HG03521 (cell line): Measurements from ENCODE around the gene PHYHD1.

Experiments used
- ATAC-seq: cut with Tn5 transposase; IDR thresholded peaks from one replicate; pipeline ENCODE4 v1.9.1; 2021; ENCODE audit warnings: mild to moderate bottlenecking, moderate library complexity; ENCODE audit not compliant: unreplicated experiment

The PHYHD1 gene

DNA sequence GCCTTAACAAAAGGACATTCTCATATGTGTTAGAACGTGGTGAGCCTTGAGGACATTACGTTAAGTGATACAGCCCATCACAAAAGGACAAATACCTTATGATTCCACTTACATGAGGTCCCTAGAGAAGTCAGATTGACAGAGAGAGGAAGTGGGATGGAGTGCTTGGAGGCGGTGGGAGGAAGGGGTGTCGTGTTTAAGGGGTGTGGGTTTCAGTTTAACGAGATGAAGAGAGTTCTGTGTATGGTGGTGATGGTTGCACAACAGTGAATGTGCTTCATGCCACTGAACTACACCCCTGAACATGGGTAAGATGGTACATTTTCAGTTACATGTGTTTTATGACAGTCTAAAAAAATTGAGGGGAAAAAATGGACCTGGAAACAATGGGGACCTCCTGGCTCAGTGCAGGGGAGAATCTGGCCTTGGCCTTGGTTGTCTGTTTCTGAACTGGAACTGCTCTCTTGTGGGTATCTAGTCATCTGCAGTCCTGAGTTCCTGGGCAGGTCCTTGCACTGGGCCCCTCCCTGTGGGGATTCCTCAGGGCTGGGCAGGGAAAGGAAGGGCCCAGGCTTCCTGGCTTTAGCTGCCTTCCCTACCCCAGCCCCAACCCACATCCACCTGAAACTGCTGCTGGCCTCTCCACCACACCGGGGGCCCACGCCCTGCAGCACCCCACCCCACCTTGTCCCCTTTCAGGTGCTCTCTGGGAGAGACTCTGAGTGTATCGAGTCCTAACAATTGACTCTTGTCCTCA is 21.0 kb upstream of the PHYHD1 start:
- ATAC-seq: no peak

DNA sequence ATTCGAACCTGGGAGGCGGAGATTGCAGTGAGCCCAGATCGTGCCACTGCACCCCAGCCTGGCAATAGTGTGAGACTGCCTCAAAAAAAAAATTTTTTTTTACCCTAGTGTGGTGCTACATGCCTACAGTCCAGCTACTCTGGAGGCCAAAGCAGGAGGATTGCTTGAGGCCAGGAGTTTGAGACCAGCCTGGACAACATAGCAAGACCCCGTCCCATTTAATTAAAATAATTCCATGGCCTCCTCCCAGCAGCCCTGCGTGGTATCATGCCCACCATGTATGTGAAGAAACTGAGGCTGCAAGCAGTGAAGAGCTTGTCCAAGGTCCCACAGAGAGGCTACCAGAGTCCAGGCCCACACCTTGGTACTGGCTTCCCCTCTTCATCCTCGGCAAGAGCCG is 19.4 kb upstream of the PHYHD1 start:
- no peak for ATAC-seq

DNA sequence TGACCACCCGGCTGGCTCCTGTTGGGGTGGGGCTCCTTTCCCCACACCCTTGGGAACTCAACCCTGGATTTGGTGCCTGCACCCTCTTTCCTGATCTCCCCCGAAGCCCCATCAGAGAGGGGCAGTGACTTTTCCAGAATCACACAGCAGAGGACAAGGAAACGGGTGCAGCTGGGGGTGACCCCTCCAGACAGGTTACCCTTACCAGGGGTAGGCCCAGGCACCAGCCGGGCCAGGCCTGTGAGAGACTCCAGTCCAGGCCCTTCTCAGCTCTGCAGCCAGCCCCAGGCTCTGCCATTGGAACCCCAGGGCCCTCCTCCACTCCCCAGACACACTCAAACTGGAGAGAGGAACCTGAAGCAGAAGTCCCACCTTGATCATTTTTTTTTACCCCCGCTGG is 19.0 kb upstream of the PHYHD1 start:
- ATAC-seq: no peak

DNA sequence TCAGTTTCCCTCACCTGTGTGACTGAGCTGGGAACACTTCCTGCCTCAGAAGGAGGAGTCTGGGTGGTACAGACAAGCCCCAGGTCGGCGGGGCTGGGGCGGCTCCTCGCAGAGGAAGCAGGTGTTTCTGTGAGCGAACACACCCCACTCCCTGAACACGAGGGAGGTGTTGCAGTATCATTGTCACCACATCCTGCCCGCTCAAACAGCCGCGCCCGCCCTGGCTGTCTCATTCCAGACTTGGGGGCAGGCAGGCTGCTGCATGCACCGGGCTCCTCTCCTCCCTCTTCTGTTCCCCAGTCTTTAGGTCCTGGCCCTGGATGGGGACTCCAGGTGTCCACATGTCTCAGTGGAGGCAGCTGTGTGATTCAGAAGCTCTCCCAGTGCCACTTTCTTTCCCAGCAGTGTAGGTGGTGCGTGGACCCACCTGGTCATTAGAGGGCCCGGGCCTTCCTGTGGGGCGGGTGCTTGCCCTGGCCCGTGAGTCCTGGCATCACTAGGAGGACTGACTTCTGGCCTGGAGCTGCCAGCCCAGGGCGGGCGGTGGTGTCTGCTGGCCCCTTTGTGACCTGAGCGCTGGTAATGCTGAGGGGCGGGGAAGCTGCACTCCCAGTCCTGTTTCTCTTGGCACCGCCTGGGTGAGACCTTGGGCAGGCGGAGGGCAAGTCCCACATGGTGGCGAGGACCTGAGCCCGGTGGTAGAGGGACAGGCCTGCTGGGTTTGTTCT is 18.3 kb upstream of the PHYHD1 start:
- ATAC-seq: peak; percentile 75

DNA sequence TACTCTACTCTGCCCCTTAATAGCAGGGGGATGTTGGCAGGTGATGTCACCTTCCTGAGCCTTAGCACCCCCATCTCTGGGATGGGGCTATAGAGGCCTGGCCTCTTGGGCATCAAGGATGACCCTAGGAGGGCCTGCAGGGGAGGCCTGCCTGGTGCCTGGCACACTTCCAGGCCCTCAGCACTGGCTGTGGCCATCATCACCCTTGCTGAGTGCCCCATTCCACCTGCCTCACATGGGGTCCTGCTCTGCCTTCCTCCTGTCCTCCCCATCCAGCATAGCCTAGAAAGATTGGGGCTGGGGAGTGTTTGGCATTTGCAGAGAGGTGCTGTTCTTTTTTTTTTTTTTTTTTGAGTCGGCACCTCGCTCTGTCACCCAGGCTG is 17.7 kb upstream of the PHYHD1 start:
- ATAC-seq: no peak

DNA sequence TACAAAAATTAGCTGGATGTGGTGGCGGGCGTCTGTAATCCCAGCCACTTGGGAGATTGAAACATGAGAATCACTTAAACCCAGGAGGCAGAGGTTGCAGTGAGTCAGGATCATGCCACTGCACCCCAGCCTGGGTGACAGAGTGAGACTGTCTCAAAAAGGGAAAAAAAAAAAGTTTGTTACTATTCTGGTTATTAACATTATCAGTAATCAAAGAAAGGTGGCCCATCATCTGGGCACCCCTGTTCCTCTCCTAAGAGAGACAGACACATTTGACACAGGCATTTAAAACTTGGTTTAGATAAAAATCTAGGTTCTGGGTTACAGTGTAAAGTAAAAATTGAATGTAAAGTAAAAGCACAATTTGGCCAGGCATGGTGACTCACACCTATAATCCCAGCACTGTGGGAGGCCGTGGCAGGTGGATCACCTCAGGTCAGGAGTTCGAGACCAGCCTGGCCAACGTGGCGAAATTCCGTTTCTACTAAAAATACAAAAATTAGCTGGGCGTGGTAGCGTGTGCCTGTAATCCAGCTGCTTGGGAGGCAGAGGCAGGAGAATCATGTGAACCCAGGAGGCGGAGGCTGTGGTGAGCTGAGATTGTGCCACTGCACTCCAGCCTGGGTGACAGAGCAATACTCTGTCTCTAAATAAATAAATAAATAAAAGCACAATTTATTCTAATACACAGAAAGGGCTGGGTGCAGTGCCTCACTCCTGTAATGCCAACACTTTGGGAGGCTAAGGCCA is 16.7 kb upstream of the PHYHD1 start:
- ATAC-seq: no peak

DNA sequence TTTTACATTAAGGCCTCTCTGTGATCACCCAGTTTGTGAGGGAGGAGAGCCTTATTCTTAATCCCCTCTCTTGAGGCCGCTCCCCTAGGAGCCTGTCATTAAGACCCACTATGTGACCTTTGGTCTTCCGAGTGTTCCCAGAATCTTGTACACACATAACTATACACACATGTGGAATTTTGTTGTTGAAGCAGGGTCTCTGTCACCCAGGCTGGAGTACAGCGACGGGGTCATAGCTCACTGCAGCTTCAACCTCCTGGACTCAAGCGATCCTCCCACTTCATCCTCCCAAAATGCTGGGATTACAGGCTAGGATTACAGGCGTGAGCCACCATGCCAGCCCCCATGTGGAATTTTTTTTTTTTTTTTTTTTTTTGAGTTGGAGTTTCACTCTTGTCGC is 14.8 kb upstream of the PHYHD1 start:
- ATAC-seq: no peak

DNA sequence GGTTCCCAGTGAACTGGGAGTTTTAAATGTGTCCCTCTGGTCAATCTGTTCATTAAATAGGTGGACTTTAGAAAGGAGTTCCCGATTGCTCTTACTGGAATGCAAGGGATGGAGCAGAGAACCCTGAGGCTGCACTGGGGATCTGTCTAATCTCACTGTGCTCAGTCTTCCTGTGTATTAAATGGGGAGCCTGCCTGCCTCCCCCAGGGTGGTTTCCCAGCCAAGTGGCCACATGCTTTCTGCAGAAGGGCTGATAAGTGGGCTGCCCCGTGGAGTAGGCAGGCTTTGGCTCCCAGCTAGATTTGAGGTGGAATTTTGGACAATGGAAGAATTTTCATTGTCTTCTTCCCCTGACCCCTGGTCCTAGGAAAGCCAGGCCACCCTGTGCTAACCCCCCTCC is 14.0 kb upstream of the PHYHD1 start:
- ATAC-seq: no peak

DNA sequence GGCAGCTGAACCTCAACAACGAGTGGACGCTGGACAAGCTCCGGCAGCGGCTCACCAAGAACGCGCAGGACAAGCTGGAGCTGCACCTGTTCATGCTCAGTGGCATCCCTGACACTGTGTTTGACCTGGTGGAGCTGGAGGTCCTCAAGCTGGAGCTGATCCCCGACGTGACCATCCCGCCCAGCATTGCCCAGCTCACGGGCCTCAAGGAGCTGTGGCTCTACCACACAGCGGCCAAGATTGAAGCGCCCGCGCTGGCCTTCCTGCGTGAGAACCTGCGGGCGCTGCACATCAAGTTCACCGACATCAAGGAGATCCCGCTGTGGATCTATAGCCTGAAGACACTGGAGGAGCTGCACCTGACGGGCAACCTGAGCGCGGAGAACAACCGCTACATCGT is 12.4 kb upstream of the PHYHD1 start:
- no peak for ATAC-seq

DNA sequence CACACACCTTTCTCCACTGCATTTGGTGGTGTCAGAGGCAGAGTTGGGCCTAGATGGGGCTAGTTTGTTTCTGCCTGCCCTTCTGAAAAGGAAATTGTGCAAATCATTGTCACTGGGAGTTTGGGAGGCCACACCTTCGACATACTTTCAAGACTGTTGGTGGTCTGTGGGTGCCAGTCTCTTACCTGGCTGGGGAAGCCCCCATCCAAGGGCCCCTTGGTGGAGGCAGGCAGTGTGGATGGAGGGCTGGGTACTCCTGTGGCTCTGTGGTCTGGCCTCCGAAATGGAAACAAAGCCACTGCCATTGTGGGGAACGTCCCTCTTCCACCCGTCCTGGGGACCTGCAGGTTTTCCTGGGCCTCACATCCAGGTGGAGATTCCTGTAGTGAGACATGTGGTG is 10.9 kb upstream of the PHYHD1 start:
- ATAC-seq: no peak

DNA sequence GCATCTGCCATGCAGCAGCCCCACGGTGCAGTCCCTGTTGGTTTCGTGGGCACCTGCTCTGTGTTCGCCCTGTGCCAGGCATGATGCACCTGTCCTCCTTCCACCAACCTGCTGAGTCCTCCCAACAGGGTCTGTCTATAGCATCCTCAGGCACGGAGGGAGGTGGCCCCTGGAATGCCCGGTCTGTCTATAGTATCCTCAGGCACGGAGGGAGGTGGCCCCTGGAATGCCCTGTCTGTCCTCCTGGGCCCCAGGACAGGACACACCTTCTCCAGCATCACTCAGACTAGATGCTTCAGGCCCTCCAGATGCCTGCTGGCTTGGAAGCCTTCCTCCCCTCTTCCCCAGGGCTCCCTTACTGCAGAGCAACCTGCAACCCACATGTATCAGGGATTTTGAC is 9.9 kb upstream of the PHYHD1 start:
- ATAC-seq: no peak

DNA sequence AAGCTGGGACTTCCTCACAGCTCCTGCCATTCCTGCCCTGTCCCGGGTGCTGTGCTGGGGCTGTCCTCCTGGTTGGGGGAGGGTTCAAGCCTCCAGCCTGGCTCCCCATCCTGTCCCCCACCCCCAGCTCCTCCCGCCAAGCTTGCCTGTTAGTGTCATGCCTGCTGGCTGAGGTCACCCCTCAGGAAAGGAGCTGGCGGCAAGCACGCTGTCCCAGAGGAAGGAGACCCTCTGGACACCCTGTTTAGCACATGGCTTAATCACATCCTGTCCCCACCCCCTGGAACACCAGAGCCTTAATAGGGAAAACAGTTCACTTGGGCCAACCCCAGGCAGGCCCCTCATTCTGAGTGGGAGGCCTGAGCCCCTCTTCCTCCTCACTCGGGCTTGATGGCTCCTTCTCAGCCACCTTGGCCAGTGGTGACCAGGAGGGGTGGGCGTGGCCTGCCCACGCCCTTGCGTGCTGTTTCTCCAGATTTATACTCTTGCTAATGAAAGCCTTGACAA is 9.2 kb upstream of the PHYHD1 start:
- no peak for ATAC-seq

DNA sequence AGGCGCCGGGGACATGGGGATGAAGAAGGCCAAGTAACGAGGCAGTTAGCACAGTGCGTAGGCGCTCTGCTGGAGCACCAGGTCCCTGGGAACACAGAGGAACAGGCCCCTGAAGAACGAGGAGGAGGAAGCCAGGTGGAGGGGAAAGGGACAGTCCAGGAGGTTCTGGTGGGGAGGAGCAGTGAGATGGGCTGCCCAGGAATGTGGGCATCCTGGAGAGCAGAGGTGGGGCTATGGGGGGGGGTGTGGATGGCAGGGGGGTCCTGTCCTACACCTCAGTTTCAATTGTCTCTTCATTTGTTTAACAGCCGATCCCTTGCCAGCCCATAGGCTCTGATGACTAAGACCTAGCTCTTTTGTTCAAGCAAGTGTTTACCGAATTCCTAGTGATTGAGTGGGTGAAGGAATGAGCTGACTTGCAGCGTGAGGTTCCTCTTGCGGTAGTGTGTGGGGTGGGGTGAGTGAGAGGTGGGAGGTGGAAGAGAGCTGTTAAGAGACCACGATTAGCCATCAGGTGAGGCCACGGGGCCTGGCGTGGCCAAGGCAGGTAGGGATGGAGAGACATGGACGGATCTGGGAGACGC is 8.4 kb upstream of the PHYHD1 start:
- no peak for ATAC-seq

DNA sequence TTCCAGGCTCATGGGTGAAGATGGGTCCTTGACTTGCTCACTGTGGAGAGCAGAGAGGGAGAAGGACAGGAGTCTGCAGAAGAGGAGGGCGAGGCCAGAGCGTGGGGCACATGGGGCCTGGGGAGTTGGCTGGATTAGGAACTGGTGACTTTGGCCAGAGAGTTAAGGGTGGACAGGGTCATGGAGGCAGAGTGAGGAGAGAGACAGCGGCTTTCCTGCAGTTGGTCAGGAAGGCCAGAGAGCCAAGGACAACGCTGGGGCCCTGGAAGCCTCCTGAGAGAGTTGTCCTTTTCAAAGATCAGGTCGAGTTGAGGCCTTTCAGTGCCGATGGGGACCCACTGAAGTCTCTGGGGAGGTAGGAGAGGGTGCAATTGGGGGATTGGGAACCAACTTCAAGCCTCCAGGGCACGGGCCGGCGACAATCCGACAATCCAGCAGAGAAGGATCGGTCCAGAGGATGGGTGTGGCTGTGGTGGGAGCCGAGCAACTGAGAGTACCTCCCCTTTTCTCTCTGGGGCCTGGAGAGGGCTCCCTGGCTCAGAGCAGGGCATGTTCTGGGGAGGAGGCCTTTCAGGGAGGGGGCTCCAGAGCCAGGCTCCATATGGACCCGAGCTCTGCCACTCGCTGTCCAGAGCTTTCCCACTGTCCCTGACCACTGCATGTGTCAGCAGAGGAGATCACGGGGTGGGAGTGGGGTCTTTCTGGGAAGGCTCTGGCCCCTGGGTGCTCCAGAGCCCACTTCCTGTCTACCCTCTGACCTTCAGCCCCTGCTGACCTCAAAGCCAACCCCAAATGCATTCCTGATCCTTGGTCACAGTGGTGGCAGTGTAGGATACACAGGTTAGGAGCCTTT is 7.5 kb upstream of the PHYHD1 start:
- no peak for ATAC-seq

DNA sequence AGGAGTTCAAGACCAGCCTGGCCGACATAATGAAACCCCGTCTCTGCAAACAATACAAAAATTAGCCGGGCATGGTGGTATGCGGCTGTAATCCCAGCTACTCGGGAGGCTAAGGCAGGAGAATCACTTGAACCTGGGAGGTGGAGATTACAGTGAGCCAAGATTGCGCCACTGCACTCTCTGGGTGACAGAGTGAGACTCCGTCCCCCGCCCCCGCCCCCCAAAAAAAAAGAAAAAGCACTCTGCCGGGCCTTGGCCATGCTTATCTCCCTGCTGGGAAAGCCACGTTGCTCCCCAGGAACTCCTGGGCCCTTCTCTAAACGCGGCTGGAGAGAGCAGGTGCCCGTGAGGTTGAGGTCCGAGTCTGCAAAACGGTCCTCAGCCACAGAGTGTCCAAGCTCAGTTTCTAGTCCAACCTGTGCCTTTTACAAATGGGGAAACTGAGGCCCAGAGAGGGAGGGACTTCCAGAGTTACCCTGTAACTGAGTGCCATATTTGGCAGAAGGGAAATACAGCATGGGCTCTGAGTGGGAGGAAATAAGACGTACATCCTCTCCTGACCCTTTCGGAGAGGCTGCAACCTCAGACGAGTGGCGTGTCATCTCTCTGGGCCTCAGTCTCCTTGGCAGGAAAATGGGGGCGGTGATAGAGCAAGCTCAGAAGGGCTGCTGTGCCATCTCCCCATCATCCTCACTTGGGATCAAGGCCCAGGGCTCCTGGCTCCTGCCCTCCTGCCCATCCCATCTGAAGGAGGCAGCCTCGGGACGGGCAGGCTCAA is 6.6 kb upstream of the PHYHD1 start:
- no peak for ATAC-seq

DNA sequence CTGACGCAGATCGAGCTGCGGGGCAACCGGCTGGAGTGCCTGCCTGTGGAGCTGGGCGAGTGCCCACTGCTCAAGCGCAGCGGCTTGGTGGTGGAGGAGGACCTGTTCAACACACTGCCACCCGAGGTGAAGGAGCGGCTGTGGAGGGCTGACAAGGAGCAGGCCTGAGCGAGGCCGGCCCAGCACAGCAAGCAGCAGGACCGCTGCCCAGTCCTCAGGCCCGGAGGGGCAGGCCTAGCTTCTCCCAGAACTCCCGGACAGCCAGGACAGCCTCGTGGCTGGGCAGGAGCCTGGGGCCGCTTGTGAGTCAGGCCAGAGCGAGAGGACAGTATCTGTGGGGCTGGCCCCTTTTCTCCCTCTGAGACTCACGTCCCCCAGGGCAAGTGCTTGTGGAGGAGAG is 4.6 kb upstream of the PHYHD1 start:
- ATAC-seq: no peak

DNA sequence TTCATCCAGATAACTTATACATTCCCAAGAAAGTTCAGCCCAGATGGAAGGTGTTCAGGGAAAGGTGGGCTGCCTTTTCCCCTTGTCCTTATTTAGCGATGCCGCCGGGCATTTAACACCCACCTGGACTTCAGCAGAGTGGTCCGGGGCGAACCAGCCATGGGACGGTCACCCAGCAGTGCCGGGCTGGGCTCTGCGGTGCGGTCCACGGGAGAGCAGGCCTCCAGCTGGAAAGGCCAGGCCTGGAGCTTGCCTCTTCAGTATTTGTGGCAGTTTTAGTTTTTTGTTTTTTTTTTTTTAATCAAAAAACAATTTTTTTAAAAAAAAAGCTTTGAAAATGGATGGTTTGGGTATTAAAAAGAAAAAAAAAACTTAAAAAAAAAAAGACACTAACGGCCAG is 4.0 kb upstream of the PHYHD1 start:
- ATAC-seq: no peak

DNA sequence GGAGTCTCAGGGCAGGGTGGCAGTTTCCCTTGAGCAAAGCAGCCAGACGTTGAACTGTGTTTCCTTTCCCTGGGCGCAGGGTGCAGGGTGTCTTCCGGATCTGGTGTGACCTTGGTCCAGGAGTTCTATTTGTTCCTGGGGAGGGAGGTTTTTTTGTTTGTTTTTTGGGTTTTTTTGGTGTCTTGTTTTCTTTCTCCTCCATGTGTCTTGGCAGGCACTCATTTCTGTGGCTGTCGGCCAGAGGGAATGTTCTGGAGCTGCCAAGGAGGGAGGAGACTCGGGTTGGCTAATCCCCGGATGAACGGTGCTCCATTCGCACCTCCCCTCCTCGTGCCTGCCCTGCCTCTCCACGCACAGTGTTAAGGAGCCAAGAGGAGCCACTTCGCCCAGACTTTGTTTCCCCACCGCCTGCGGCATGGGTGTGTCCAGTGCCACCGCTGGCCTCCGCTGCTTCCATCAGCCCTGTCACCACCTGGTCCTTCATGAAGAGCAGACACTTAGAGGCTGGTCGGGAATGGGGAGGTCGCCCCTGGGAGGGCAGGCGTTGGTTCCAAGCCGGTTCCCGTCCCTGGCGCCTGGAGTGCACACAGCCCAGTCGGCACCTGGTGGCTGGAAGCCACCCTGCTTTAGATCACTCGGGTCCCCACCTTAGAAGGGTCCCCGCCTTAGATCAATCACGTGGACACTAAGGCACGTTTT is 3.5 kb upstream of the PHYHD1 start:
- no peak for ATAC-seq

DNA sequence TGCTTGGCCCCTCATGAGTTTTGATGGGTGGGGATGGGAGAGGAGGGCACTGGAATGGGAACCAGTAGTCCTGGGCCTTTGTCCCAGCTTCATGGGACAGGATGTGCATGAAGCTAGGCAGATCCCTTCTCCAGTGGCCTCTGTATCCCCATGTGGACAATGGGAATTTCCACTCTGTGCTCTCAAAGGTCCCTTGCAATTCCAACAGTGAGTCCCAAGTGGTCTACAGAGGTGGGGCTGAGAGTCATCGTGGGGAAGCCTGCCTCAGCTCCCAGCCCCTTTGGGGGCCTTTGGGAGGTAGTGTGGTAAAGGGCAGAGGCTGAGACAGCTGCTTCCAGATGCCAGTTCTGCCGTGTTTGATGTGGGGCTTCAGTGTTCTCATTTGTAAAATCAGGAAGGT is 1.9 kb upstream of the PHYHD1 start:
- ATAC-seq: no peak
